ENCODE measurements around the gene ADAMTS4.

ADAMTS4 gene

GRCh38 chr1:161218301-161219077 is 19.6 kb upstream of the ADAMTS4 start:
- DNase-seq: no peak

GRCh38 chr1:161217831-161218230 is 19.0 kb upstream of the ADAMTS4 start:
- no peak for DNase-seq

GRCh38 chr1:161216945-161217712 is 18.3 kb upstream of the ADAMTS4 start:
- DNase-seq: no peak

- DNase-seq: no peak
Measured at GRCh38 chr1:161215076-161215475, 16.2 kb upstream of the ADAMTS4 start, which contains the start of gene FCER1G. Gene FCER1G (plus strand): TSS chr1:161215295. CDS start chr1:161215322, 27 bp downstream.

DNA sequence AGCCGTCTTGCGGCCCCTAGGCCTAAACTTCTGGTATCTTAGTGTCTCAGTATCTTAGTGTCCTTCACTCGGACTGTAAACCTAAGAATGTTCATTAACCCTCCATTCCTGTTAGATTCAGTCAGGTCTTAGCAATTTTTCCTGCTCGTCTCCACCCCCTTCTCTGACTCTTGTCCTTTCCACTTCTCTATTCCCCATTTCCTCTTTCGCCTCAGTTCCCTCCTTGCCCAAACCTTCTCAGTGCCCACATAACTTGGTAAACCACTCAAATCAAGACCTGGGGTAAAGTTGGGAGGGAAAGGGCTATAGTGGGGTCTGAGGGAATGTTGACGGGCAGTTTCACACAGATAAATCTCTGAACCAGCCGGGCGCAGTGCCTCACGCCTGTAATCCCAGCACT is 15.5 kb upstream of the ADAMTS4 start:
- DNase-seq: no peak

- peak; percentile 49 for DNase-seq
Measured at GRCh38 chr1:161209790-161210409, 11.0 kb upstream of the ADAMTS4 start.

DNA sequence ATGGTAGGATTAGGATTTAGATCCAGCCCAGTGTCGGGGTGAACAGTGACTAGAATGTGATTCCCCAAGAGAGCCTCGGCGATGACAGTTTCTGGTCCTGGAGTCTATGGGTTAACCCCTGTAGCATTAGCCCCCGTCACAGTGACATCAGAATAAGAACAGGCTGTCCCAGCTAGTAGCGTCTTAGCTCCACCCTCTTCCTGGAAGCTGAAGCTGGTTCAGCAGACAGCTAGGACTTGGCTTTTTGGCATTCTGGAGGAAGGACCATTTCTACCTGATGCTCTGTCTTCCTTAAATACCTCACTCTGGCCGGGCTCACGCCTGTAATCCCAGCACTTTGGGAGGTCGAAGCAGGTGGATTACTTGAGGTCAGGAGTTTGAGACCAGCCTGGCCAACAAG is 8.3 kb upstream of the ADAMTS4 start:
- no peak for DNase-seq

DNA sequence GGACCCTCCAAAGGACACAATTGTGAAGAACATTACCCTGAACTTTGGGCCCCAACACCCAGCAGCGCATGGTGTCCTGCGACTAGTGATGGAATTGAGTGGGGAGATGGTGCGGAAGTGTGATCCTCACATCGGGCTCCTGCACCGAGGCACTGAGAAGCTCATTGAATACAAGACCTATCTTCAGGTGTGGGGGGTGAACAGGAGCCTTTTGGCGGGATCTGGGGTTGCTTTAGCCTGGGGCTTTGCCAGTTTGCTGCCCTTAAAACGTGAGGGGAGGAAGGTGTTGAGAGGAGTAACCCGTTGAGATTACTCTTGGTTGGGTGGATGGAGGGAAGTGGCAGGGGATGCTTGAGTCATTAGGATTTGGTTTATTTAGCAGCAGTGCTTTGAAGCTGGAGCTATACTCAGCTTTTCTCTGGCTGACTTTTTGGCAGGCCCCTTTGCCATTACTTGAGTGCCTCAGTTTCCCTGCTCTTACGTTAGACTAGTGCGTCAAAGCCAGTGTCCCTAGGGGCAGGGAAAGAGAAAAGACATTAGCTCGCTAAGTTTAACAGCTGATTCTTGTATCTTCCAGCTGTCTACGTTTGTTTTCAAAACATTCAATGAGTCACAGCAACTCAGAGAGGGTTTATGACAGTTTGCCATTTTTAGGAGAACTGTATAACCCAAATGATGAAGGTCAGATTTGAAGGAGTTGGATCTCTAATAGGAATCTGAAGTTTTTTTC is 7.7 kb upstream of the ADAMTS4 start:
- no peak for DNase-seq

GRCh38 chr1:161201836-161202712 is 3.2 kb upstream of the ADAMTS4 start, which contains the start of gene NDUFS2:
Gene NDUFS2 (plus strand): TSS chr1:161202367. CDS start chr1:161202386, 19 bp downstream.
- DNase-seq: peak; percentile 98

DNA sequence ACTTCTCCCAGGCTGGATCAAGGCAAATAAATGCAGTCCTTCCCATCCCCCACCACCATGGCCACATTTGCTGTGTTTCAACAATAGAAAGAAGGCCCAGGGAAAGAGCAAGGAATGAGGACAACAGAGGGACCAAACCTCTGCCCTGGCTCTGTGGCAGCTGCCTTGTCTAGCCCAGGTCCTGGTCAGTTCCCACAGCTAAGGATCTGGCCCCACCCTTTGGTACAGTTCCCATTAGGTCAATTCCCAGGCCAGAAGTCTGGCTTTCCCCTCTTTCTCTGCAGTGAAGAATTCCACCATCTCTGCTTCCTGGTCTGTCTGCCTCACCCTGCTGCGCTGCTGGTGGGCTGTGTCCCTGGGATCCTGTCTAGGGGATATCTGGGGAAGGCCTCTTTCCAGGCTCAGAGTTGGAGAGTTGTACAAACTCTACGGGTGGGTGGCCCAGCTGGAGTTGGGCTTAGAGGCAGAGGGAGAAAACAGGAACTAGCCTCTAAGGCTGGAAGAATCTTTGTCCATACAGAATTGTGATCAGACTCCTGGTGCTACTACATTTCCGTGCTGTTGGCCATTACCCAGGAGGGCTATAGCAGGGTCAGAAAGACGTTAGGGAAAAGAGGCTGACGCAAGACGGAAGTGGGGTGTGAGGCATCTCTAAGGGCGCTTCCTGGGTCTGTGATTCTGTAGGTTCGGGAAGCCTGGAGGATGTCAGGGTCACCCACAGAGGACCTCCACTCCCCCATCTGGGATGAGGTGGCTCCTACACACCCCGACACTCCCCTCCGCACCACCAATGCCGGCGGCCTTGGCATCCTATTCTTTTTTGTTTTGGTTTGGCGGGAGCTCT is 2.4 kb upstream of the ADAMTS4 start:
- DNase-seq: no peak

DNA sequence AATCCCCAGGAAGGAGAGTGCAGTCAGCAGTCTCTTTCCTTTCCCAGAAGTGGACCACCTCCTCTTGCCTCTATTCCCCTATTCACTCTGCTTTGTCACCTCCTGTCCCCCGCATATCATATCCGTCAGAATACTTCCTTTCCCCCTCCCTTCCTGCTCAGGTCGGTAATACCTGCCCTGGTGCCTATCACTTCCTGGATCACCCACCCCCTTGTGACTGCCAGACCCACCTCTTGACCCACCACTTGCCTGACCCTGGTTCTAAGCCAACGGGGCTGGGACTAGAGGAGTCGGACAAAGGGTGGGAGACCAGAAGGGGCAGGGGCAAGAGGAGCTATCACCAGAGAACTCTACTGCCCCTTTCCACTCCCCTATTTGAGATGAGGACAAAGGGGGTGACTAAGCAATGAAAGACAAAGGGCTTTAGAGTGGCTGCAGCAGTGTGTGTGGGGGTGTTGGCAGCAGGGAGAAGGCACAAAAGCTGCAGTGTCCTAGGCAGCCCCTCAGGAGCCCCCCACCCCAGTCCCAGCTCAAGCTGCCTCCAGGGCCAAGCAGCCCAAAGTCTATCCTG is 1.7 kb upstream of the ADAMTS4 start:
- DNase-seq: no peak

GRCh38 chr1:161199506-161200139 is 769 bp upstream of the ADAMTS4 start:
- DNase-seq: no peak

GRCh38 chr1:161198194-161198896 is 509 bp downstream of the ADAMTS4 start:
- DNase-seq: no peak

DNA sequence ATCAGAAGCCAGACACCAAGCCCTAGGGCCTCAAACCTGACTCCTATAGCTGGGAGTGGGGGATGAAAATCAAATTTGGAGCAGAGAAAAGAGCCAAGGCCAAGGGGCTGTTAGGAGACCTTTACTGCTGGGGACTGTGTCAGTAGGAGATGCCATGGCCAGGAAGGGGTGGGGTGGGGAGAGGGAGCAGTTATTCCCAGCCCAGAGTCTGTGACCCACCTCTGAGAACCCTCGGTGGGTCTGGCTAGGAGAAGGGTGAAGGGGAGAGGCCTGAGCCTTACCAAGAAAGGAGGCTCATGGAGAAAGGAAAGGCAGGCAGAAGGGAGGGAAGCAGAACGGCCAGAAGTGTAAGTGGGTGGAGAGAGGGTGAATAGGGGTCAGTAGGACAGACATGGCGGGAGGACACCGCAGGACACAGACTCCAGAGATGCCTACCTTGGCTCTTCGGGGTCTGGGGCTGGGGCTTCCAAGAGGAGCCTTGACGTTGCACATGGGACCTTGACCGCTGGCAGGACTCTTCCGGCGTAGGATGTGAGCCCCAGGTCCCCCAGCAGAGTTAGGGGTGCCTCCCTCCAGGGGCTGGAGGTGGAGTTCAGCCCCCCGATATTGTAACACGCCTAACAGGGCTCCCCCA is 1.2 kb downstream of the ADAMTS4 start:
- no peak for DNase-seq

- no peak for DNase-seq
Measured at GRCh38 chr1:161196521-161197451, 2.1 kb downstream of the ADAMTS4 start.

DNA sequence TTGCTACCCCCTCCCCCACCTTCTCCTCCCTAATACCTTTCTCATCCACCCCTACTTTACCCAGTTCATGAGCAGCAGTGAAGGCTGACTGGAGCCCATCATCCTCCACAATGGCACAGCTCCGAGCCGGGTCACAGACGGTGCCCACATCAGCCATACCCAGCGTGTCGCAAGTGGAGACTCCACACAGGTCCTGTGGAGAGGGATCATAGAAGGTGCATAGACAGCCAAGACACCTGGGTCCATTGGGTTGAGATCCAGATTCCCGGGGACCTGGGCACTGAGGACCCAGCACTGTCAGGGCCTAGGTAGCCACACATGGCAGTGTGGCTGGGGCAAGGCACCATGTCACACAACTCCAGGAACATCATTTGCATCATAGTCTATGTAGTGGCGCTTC is 2.7 kb downstream of the ADAMTS4 start:
- DNase-seq: no peak

- DNase-seq: no peak
Measured at GRCh38 chr1:161195171-161195570, 3.7 kb downstream of the ADAMTS4 start.
